ENCODE data around the gene EMILIN1.

- TF ChIP-seq CTCF (conservative IDR thresholded peaks at IDR 0.05 in 1 of 2, IDR thresholded peaks at IDR 0.05 in 1 of 2; ENCODE audit: extremely low read depth in 1 of 2, insufficient read depth in 1 of 2, low read depth in 1 of 2, low read length in 2 of 2) (no peak), EZH2 (IDR thresholded peaks at IDR 0.05; ENCODE audit: borderline replicate concordance, low read length) (no peak)
Measured at GRCh38 chr2:27077231-27077630, 1.2 kb upstream of the EMILIN1 start.

Data from mammary epithelial cell (primary cell).